H7 (cell line): ENCODE data around the gene RASA4B. TPM values are rescaled to one million over a fixed set of nuclear protein-coding genes. Genes with fewer than 3 reads are reported as not detected.

Experiments
- DNase-seq: peaks from one replicate; pipeline ENCODE4 v3.0.0; 2012
- H3K27me3 ChIP-seq: 2 replicates; pipeline ENCODE4 v1.6.0; 2011; ENCODE audit warnings: mild to moderate bottlenecking, low read length; ENCODE audit not compliant: control insufficient read depth, insufficient read depth
- H3K36me3 ChIP-seq: replicated peaks from 2 replicates; pipeline ENCODE4 v1.5.1; 2011; ENCODE audit warnings: low read length; ENCODE audit not compliant: control insufficient read depth, insufficient read depth
- H3K4me3 ChIP-seq: 2 replicates; pipeline ENCODE4 v1.5.1; 2011; ENCODE audit warnings: low read depth, mild to moderate bottlenecking, control low read depth, low read length, moderate library complexity; ENCODE audit not compliant: insufficient read depth
- total RNA-seq: library from RNA; depleted of rRNA; stranded (reverse); fragments of >200 nt; shearing (Covaris generic); gene quantifications from 2 replicates; pipeline ENCODE4 v1.2.3, GENCODE V29; 2014; rRNA removed

Gene RASA4B
- total RNA-seq, 1 experiment from 2014 or later, result 3.2 TPM

DNA sequence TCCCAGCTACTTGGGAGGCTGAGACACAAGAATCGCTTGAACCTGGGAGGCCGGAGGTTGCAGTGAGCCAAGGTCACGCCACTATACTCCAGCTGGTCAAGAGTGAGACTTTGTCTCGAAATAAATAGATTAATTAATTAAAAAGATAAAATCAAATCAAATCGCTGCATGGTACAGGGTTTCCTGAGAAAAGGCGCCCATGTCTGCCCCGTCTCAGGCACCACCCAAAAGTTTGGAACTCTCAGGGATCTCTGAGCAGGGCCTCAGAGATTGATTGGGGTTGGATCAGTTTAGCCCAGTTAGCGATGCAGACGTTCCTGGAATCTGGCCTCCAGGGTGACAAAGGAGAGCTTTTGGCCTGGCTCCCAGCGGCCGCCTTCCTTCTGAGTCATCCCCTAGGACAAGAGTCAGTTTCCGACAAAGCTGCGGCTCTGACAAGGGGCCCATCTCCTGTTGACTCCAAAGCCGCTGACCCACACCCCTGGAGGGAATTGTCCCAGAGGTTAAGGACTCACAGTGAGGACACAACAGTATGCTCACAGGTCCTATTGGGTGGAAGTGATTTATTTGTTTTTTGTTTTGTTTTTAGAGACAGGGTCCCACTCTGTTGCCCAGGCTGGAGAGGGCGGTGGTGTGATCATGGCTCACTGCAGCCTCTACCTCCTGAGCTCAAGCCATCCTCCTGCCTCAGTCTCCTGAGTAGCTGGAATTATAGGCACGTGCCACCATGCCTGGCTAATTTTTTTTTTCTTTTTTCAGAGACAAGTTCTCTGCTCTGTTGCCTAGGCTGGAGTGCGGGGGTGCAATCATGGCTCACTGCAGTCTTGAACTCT is 77.4 kb downstream of the RASA4B start:
- peaks cover 4% of the 10 kb centered on the region for H3K36me3 ChIP-seq
- DNase-seq, result peak; percentile 73
- no peak overlapping the region for H3K4me3 ChIP-seq
- no peaks in the 10 kb centered on the region for H3K27me3 ChIP-seq

DNA sequence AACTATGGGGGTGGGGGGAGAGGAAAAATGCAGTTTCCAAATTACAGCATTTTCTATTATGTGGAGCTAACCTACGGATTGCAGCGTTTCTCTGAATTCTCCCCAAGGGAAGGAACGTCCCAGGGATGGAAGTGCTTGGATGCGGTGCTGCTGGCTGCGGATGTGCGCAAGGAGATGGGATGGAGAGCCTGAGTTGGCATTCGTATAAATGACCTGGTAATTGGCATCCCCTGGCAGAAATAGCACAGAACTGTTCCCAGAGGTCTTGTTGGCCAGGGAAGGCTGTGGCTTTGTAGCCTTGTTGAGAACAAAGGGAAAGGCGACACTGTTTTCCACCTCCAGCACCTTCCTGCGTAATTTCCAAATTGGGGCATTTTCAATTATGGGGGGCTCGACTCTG is 81.5 kb downstream of the RASA4B start:
- no peak for DNase-seq
- H3K4me3 ChIP-seq, result no peak overlapping the region
- no peaks in the 10 kb centered on the region for H3K27me3 ChIP-seq
- H3K36me3 ChIP-seq, result peaks cover 2% of the 10 kb centered on the region

DNA sequence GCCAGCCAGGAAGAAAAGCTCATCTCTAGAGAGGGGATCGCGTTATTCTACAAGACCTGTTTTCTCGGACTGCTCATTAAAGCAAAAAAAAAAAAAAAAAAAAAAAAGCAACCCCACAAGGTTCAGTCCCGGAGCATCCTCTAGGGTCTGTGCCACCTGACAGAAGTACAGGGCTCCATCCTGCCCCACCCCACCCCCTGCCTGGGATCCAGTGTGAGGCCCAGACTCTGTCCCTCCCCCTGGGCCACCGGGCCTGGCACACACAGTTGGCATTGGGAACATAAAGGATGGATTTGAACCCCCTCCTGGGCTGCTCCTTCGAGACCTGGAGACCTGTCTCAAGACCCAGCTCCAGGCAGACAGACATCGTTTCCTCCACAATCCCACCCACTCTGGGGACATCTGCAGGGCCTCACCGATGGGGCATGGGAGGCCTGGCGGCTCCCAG is 83.5 kb downstream of the RASA4B start:
- peak overlapping the region; percentile 70 for H3K4me3 ChIP-seq
- DNase-seq, result no peak
- H3K27me3 ChIP-seq, result no peaks in the 10 kb centered on the region
- peaks cover 2% of the 10 kb centered on the region for H3K36me3 ChIP-seq

DNA sequence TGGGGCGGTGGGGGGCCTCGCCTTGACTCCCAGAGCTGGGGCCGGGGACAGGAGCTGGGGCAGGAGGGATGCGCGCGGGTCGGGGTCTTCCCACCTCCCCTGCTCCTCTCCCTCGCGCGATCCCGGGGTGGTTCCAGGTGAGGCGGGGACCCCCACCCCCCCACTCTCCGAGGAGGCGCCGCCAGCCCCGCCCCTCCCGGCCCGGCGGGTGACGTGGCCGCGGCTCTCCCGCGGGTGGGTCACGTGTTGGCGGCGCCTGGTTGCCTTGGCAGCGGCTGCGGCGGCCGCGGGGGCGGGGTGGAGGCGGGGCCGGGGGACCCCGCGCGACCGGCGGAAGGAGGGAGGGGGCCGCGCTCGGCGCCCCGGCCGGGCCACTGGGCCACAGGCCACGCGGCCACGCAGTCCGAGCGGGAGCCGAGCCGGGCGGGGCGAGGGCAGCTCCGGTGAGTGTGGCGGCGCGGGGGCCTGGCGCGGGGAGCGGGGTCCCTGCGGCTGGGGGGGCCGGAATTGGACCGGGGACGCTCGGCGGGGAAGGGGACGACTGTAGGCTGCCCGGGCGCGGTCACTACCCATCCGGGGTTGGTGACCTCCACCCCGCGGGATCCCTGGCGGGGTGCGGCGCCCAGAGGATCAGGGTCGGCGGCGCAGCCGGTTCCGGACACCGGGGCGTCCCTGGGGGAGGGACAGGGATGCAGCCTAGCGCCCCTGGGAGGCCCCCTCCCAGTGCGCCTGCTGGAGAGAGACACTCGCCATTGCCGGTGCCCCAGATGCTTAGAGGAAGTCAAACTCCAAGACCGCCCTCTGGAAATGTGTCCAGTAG is 84.1 kb downstream of the RASA4B start, which contains the start of gene ORAI2:
ORAI2 (plus strand) TSS at position 357 of the 820 bp plus-strand sequence. CDS start 5,382 bp downstream, outside the sequence.
- H3K27me3 ChIP-seq, result no peaks in the 10 kb centered on the region
- DNase-seq, result peak; percentile 98
- H3K4me3 ChIP-seq, result peak within 1 kb of the TSS; percentile 70
- peaks cover 2% of the 10 kb centered on the region; the same call in 1 of the 2 replicates for H3K36me3 ChIP-seq

Other genes with a start within 250 kb of the RASA4B start
- 6.2 and 11.1 TPM in 2 replicates for gene SH2B2, start 230.9 kb downstream of the RASA4B start, total RNA-seq
- not detected in 2 replicates for gene SPDYE6, start 161.3 kb downstream of the RASA4B start, total RNA-seq
- gene PRKRIP1, start 121.4 kb downstream of the RASA4B start, total RNA-seq, result 20.5 and 24.4 TPM in 2 replicates
- gene ORAI2, start 84.2 kb downstream of the RASA4B start, total RNA-seq, result 13.3 and 17.3 TPM in 2 replicates
- gene ALKBH4, start 52.9 kb downstream of the RASA4B start, total RNA-seq, result 29.1 and 30.5 TPM in 2 replicates
- 54.0 and 67.2 TPM in 2 replicates for gene LRWD1, start 52.8 kb downstream of the RASA4B start, total RNA-seq
- gene POLR2J, start 38.9 kb downstream of the RASA4B start, total RNA-seq, result 40.9 and 42.2 TPM in 2 replicates
- 4.0 and 13.2 TPM in 2 replicates for gene UPK3BL2, start 25.9 kb upstream of the RASA4B start, total RNA-seq
- not detected in 2 replicates for gene SPDYE2, start 33.4 kb upstream of the RASA4B start, total RNA-seq
- gene POLR2J3, start 54.8 kb upstream of the RASA4B start, total RNA-seq, result 12.7 and 13.8 TPM in 2 replicates
- gene RASA4, start 99.0 kb upstream of the RASA4B start, total RNA-seq, result 7.8 and 9.3 TPM in 2 replicates
- gene UPK3BL1, start 125.0 kb upstream of the RASA4B start, total RNA-seq, result 21.6 and 28.3 TPM in 2 replicates
- not detected in 2 replicates for gene SPDYE2B, start 132.5 kb upstream of the RASA4B start, total RNA-seq
- gene POLR2J2, start 153.9 kb upstream of the RASA4B start, total RNA-seq, result 0.83 and 1.7 TPM in 2 replicates
- gene FAM185A, start 231.2 kb upstream of the RASA4B start, total RNA-seq, result 3.5 and 5.1 TPM in 2 replicates